ENCODE results near the gene UNKL.

DNA sequence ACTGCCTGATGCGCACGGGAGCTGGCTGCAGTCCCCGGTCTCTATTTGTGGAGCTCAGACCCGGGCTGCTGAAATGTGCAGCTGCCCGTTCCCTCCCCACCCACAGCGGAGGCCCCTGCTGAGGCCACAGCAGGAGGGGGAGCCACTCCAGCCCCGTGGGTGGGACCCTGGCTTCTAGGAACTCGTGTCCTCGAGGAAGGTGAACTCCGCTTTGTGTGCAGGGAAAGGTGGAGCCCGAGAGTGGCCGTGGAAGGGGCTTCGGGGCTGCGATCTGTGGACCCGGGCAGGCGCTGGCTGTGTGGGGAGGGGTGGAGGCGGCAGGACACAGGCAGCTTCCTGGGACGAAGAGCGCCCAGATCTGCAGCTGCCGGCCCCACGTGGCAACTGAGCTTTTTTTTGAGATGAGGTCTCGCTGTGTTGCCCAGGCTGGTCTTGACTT, 26.9 kb upstream of the UNKL start:
- TF ChIP-seq CTCF (IDR thresholded peaks at IDR 0.05) = no peak
- TF ChIP-seq POLR2A (IDR thresholded peaks at IDR 0.05) = no peak
